ENCODE data around the gene WNT2. TPM values are rescaled to one million over a fixed set of nuclear protein-coding genes. Genes with fewer than 3 reads are reported as not detected.

Gene WNT2
- polyA plus RNA-seq, 1 donor from 2014 or later: not detected

DNA sequence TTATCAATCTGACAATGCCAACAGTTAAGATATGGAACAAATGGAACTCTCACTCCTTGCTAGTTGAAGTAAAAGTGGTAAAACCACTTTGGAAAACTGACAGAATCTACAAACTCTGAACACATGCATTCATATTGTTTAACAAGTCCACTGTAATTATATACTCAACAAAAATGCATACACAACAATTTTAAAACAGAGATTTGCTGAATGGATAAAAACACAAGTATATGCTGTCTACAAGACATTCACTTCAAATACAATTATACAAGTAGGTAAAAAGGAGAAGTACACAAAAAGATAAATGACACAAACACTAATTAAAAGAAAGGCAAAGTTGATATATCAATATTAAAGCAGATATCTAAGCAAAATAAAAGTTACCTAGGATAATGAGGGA is 9.2 kb upstream of the WNT2 start:
- Histone ChIP-seq H4K20me1 (ENCODE audit: insufficient read depth) (no peaks in the 10 kb centered on the region), H3K27ac (ENCODE audit: low read length) (no peak overlapping the region), H3K27me3 (ENCODE audit: insufficient read depth, low read depth, low read length) (no peaks in the 10 kb centered on the region), H3K9me3 (ENCODE audit: low read length) (no peaks in the 10 kb centered on the region), H3K9ac (ENCODE audit: low read length) (no peak overlapping the region), H3K79me2 (replicated peaks; ENCODE audit: insufficient read depth, low read length) (no peaks in the 10 kb centered on the region), H3K9me2 (ENCODE audit: insufficient read depth, low read length) (no peaks in the 10 kb centered on the region), H3F3A (ENCODE audit: insufficient read depth, low read length, poor library complexity, severe bottlenecking) (no peaks in the 10 kb centered on the region), H2AFZ (ENCODE audit: low read depth, low read length) (no peak overlapping the region), H3K4me2 (ENCODE audit: low read length) (no peak overlapping the region), H3K36me3 (ENCODE audit: insufficient read depth, low read length) (no peaks in the 10 kb centered on the region), H3K4me3 (ENCODE audit: low read length) (no peak overlapping the region)
- TF ChIP-seq REST (IDR thresholded peaks at IDR 0.05; ENCODE audit: borderline replicate concordance) (no peak), RAD21 (conservative IDR thresholded peaks at IDR 0.05) (no peak), EZH2 (IDR thresholded peaks at IDR 0.05; ENCODE audit: borderline replicate concordance, insufficient read depth, low read length, poor library complexity, severe bottlenecking) (no peak), SMC3 (conservative IDR thresholded peaks at IDR 0.05; ENCODE audit: poor library complexity) (no peak), POLR2AphosphoS5 (IDR thresholded peaks at IDR 0.05) (no peak), TAF1 (IDR thresholded peaks at IDR 0.05; ENCODE audit: low read depth) (no peak), EP300 (conservative IDR thresholded peaks at IDR 0.05; ENCODE audit: poor library complexity, severe bottlenecking) (no peak), MXI1 (conservative IDR thresholded peaks at IDR 0.05; ENCODE audit: poor library complexity, severe bottlenecking) (no peak)
- TF ChIP-seq, protein P1, sequence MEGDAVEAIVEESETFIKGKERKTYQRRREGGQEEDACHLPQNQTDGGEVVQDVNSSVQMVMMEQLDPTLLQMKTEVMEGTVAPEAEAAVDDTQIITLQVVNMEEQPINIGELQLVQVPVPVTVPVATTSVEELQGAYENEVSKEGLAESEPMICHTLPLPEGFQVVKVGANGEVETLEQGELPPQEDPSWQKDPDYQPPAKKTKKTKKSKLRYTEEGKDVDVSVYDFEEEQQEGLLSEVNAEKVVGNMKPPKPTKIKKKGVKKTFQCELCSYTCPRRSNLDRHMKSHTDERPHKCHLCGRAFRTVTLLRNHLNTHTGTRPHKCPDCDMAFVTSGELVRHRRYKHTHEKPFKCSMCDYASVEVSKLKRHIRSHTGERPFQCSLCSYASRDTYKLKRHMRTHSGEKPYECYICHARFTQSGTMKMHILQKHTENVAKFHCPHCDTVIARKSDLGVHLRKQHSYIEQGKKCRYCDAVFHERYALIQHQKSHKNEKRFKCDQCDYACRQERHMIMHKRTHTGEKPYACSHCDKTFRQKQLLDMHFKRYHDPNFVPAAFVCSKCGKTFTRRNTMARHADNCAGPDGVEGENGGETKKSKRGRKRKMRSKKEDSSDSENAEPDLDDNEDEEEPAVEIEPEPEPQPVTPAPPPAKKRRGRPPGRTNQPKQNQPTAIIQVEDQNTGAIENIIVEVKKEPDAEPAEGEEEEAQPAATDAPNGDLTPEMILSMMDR (IDR thresholded peaks at IDR 0.05; ENCODE audit: poor library complexity, severe bottlenecking): no peak

- Histone ChIP-seq H3K4me3 (ENCODE audit: low read length) (no peak overlapping the region), H3K9me3 (ENCODE audit: low read length) (peaks cover 2% of the 10 kb centered on the region), H3K9me2 (ENCODE audit: insufficient read depth, low read length) (no peaks in the 10 kb centered on the region), H3F3A (ENCODE audit: insufficient read depth, low read length, poor library complexity, severe bottlenecking) (no peaks in the 10 kb centered on the region), H3K27ac (ENCODE audit: low read length) (no peak overlapping the region), H3K9ac (ENCODE audit: low read length) (no peak overlapping the region), H3K36me3 (ENCODE audit: insufficient read depth, low read length) (no peaks in the 10 kb centered on the region), H3K27me3 (ENCODE audit: insufficient read depth, low read depth, low read length) (peaks cover 61% of the 10 kb centered on the region), H4K20me1 (ENCODE audit: insufficient read depth) (no peaks in the 10 kb centered on the region), H2AFZ (ENCODE audit: low read depth, low read length) (no peak overlapping the region), H3K79me2 (replicated peaks; ENCODE audit: insufficient read depth, low read length) (no peaks in the 10 kb centered on the region), H3K4me2 (ENCODE audit: low read length) (no peak overlapping the region)
- no peak for TF ChIP-seq EZH2 (IDR thresholded peaks at IDR 0.05; ENCODE audit: borderline replicate concordance, insufficient read depth, low read length, poor library complexity, severe bottlenecking)
- TF ChIP-seq REST (IDR thresholded peaks at IDR 0.05; ENCODE audit: borderline replicate concordance): no peak
- TF ChIP-seq SMC3 (conservative IDR thresholded peaks at IDR 0.05; ENCODE audit: poor library complexity): no peak
Measured at GRCh38 chr7:117325836-117326235, 3.0 kb upstream of the WNT2 start.
